Measurements from ENCODE around the gene CBX7. TPM values are rescaled to one million over a fixed set of nuclear protein-coding genes. Genes with fewer than 3 reads are reported as not detected.

The CBX7 gene
- total RNA-seq, 1 donor from 2014 or later: 13.2 TPM

- no peaks in the 10 kb centered on the region for H3K27me3 Mint-ChIP-seq (ENCODE audit: low read depth)
- H3K27ac Mint-ChIP-seq: peak overlapping the region; percentile 77
- H3K4me1 Mint-ChIP-seq: peaks cover 20% of the 10 kb centered on the region
- H3K4me3 Mint-ChIP-seq: no peak overlapping the region
- no peak for TF ChIP-seq CTCF (IDR thresholded peaks at IDR 0.05; ENCODE audit: unreplicated experiment)
- DNase-seq (ENCODE audit: low spot score in 2 of 2, unreplicated experiment in 2 of 2): no peak
- no peaks in the 10 kb centered on the region for H3K9me3 Mint-ChIP-seq
- no peaks in the 10 kb centered on the region for H3K36me3 Mint-ChIP-seq
These were observed 27.4 kb upstream of the CBX7 start for GRCh38 chr22:39179841-39180335.

- Mint-ChIP-seq H3K4me3 (no peak overlapping the region), H3K9me3 (no peaks in the 10 kb centered on the region), H3K4me1 (peaks cover 25% of the 10 kb centered on the region), H3K27ac (peak overlapping the region; percentile 77), H3K27me3 (ENCODE audit: low read depth) (no peaks in the 10 kb centered on the region), H3K36me3 (no peaks in the 10 kb centered on the region)
- DNase-seq (ENCODE audit: low spot score in 2 of 2, unreplicated experiment in 2 of 2): no peak
- no peak for TF ChIP-seq CTCF (IDR thresholded peaks at IDR 0.05; ENCODE audit: unreplicated experiment)
These were observed 26.9 kb upstream of the CBX7 start for GRCh38 chr22:39179401-39179827.

- DNase-seq (ENCODE audit: low spot score in 2 of 2, unreplicated experiment in 2 of 2): no peak
- no peaks in the 10 kb centered on the region for H3K9me3 Mint-ChIP-seq
These were observed 26.0 kb upstream of the CBX7 start for GRCh38 chr22:39178206-39179111.

GRCh38 chr22:39177791-39178190 lies 25.3 kb upstream of the CBX7 start:
- H3K9me3 Mint-ChIP-seq: no peaks in the 10 kb centered on the region
- no peaks in the 10 kb centered on the region for H3K36me3 Mint-ChIP-seq
- no peak for TF ChIP-seq CTCF (IDR thresholded peaks at IDR 0.05; ENCODE audit: unreplicated experiment)
- H3K27me3 Mint-ChIP-seq (ENCODE audit: low read depth): no peaks in the 10 kb centered on the region
- peak in 1 of 2 experiments; percentile 34 for DNase-seq (ENCODE audit: low spot score in 2 of 2, unreplicated experiment in 2 of 2)
- peak overlapping the region; percentile 82 for H3K27ac Mint-ChIP-seq
- peaks cover 41% of the 10 kb centered on the region for H3K4me1 Mint-ChIP-seq
- no peak overlapping the region for H3K4me3 Mint-ChIP-seq

More at GRCh38 chr22:39178206-39179111, 26.0 kb upstream of the CBX7 start:
- Mint-ChIP-seq H3K27ac (peak overlapping the region; percentile 57), H3K4me3 (no peak overlapping the region), H3K27me3 (ENCODE audit: low read depth) (no peaks in the 10 kb centered on the region), H3K4me1 (peaks cover 35% of the 10 kb centered on the region), H3K36me3 (no peaks in the 10 kb centered on the region)
- no peak for TF ChIP-seq CTCF (IDR thresholded peaks at IDR 0.05; ENCODE audit: unreplicated experiment)

GRCh38 chr22:39177456-39177775 lies 24.9 kb upstream of the CBX7 start:
- H3K9me3 Mint-ChIP-seq: no peaks in the 10 kb centered on the region
- no peak for TF ChIP-seq CTCF (IDR thresholded peaks at IDR 0.05; ENCODE audit: unreplicated experiment)
- H3K27me3 Mint-ChIP-seq (ENCODE audit: low read depth): no peaks in the 10 kb centered on the region
- H3K36me3 Mint-ChIP-seq: no peaks in the 10 kb centered on the region
- no peak overlapping the region for H3K4me3 Mint-ChIP-seq
- no peak for DNase-seq (ENCODE audit: low spot score in 2 of 2, unreplicated experiment in 2 of 2)
- H3K4me1 Mint-ChIP-seq: peaks cover 41% of the 10 kb centered on the region
- H3K27ac Mint-ChIP-seq: peak overlapping the region; percentile 82
